Lower lobe of right lung (tissue), 2 donors: ENCODE data around the gene MUC2. TPM values are rescaled to one million over a fixed set of nuclear protein-coding genes. Genes with fewer than 3 reads are reported as not detected.

Experiments used
- ATAC-seq, 2 donors: fragments of 200-7000 bp; cut with Tn5 transposase; one replicate each; pipeline ENCODE4 v1.9.1; 2020 to 2022; ENCODE audit warnings: mild to moderate bottlenecking in 2 of 2, moderate library complexity in 2 of 2
- DNase-seq: peaks from one replicate; pipeline ENCODE4 v3.0.0-alpha.2; 2020
- H3K27ac ChIP-seq: fragments of 200-600 bp; one replicate; pipeline ENCODE4 v1.8.0; 2022
- H3K27me3 ChIP-seq: fragments of 200-600 bp; one replicate; pipeline ENCODE4 v1.8.0; 2022; ENCODE audit warnings: low read depth
- H3K36me3 ChIP-seq: fragments of 200-600 bp; one replicate; pipeline ENCODE4 v1.8.0; 2022; ENCODE audit warnings: mild to moderate bottlenecking
- H3K4me1 ChIP-seq: fragments of 200-600 bp; one replicate; pipeline ENCODE4 v1.8.0; 2022
- H3K4me3 ChIP-seq: fragments of 200-600 bp; one replicate; pipeline ENCODE4 v1.8.0; 2022; ENCODE audit warnings: mild to moderate bottlenecking
- H3K9me3 ChIP-seq: fragments of 200-600 bp; one replicate; pipeline ENCODE4 v1.8.0; 2022
- intact Hi-C: fragments of 100-400 bp; cut with DNase I; formaldehyde crosslinking; loops from one replicate; pipeline ENCODE4 v1.11.0; 2022
- total RNA-seq: library from RNA; stranded (reverse); fragmentation: NEBNext Ultra II Directional; extraction: Animal tissue kit (Norgen Biotek cat#: 25700); gene quantifications from one replicate; pipeline ENCODE4 v1.2.1, GENCODE V29; 2021
- TF ChIP-seq, protein P1 (sequence below): fragments of 200-600 bp; IDR thresholded peaks from one replicate; pipeline ENCODE4 v1.8.0; 2022; ENCODE audit warnings: antibody characterized with exemption, mild to moderate bottlenecking
- donor health status: DM: no; HTN: yes; CAD: no; lungs with severe emphysema.

Gene MUC2
- total RNA-seq, 1 donor from 2014 or later, result not detected

DNA sequence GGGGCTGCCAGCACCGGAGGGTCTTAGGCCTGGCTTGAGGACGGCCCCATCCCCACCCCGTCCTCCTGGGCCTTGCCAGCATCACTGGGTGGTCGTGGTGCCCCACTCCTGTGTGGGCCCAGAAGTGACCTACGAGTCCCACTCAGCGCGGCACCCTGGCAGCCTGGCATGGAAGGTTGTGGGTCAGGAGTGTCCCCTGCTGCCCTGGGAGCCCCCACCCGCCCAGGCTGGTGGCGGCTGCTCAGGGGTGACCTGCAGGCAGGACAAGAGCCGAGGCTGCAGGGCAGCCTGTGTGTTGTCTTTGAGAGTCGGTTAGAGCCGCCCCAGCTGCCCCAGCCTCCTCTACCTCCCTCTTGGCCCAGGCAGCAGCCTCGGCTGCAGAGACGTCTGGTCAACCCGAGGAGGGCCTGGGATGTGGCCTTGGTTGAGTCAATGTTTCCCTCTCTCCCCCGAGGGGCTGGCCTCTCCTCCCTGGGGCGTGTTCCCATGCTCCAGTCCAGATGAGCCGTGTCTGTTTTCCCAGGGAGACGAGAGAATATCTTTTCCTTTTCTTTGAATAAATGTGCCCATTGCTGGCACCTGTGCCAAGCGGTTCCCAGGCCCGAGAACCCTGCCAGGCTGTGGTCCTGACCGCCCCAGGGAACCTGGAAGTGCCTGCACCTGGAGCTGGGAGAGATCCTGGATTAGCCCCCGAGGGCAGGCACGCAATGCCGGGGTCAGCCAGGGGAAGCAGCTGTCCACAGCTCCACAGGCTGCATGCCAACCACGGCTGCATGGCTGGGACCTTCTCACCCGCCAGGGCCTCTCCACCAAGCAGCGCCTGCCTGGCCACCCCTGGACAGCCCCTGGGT, 47.4 kb downstream of the MUC2 start:
- H3K4me1 ChIP-seq, result no peaks in the 10 kb centered on the region
- H3K9me3 ChIP-seq, result no peaks in the 10 kb centered on the region
- TF ChIP-seq, protein P1, sequence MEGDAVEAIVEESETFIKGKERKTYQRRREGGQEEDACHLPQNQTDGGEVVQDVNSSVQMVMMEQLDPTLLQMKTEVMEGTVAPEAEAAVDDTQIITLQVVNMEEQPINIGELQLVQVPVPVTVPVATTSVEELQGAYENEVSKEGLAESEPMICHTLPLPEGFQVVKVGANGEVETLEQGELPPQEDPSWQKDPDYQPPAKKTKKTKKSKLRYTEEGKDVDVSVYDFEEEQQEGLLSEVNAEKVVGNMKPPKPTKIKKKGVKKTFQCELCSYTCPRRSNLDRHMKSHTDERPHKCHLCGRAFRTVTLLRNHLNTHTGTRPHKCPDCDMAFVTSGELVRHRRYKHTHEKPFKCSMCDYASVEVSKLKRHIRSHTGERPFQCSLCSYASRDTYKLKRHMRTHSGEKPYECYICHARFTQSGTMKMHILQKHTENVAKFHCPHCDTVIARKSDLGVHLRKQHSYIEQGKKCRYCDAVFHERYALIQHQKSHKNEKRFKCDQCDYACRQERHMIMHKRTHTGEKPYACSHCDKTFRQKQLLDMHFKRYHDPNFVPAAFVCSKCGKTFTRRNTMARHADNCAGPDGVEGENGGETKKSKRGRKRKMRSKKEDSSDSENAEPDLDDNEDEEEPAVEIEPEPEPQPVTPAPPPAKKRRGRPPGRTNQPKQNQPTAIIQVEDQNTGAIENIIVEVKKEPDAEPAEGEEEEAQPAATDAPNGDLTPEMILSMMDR, result no peak
- H3K36me3 ChIP-seq, result no peaks in the 10 kb centered on the region
- peak in 1 of 2 donors; percentile 8 for ATAC-seq
- peaks cover 16% of the 10 kb centered on the region for H3K27me3 ChIP-seq
- H3K27ac ChIP-seq, result no peak overlapping the region
- no peak for DNase-seq
- intact Hi-C loops, result no loop called here
- no peak overlapping the region for H3K4me3 ChIP-seq

DNA sequence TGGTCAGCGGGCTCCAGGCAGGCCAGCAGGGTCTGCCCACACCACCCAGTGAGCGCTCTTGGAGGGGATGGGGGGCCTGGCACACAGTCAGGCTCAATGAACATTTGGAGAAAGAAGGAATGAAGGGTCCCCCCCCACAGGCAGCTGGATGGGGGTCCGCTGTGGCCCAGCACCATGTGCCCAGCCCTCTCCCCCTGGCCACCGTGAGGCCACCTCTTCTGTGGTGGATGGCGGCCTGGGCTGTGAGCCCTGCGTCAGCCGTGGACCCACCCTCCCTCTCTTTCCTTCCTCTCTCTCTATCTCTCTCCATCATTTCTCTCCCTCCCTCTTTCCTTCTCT, 48.0 kb downstream of the MUC2 start:
- Histone ChIP-seq H3K4me1 (no peaks in the 10 kb centered on the region), H3K4me3 (no peak overlapping the region), H3K27ac (no peak overlapping the region), H3K36me3 (no peaks in the 10 kb centered on the region), H3K27me3 (peaks cover 16% of the 10 kb centered on the region), H3K9me3 (no peaks in the 10 kb centered on the region)
- ATAC-seq, result no peak
- TF ChIP-seq, protein P1, result no peak
- DNase-seq, result no peak
- intact Hi-C loops, result no loop called here

DNA sequence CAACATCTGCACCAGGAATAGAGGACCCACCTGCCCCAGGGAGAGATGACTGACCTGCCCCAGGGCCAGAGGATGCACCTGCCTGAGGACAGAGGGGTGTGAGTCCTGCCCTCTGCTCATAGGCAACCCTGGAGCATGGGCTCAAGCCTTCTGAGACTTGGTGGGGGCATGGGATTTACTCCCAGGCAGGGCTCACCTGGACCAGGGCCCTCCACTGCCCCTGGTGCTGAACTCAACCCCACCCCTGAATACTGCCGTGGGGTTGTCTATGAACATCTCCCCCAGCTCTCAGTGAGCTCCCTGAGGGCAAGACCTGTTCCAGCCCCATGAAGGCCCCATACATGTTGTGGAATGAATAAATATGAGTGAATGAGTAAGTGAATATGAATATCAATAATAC, 49.3 kb downstream of the MUC2 start:
- Histone ChIP-seq H3K27me3 (peaks cover 16% of the 10 kb centered on the region), H3K36me3 (no peaks in the 10 kb centered on the region), H3K4me3 (no peak overlapping the region), H3K27ac (no peak overlapping the region), H3K9me3 (no peaks in the 10 kb centered on the region), H3K4me1 (no peaks in the 10 kb centered on the region)
- ATAC-seq (no peak), DNase-seq (no peak)
- TF ChIP-seq, protein P1, result no peak
- intact Hi-C loops, result no loop called here

Other genes starting within 250 kb of the MUC2 start
- gene CRACR2B, start 247.0 kb upstream of the MUC2 start, total RNA-seq, result 43.6 TPM
- 387 TPM for gene CD151, start 241.9 kb upstream of the MUC2 start, total RNA-seq
- 127 TPM for gene POLR2L, start 232.3 kb upstream of the MUC2 start, total RNA-seq
- 140 TPM for gene TSPAN4, start 232.0 kb upstream of the MUC2 start, total RNA-seq
- gene CHID1, start 164.1 kb upstream of the MUC2 start, total RNA-seq, result 65.0 TPM
- gene AP2A2, start 149.0 kb upstream of the MUC2 start, total RNA-seq, result 130 TPM
- gene MUC6, start 38.2 kb upstream of the MUC2 start, total RNA-seq, result 0.09 TPM
- 0.35 TPM for gene MUC5AC, start 83.1 kb downstream of the MUC2 start, total RNA-seq
- gene MUC5B, start 148.2 kb downstream of the MUC2 start, total RNA-seq, result 57.5 TPM
- 68.4 TPM for gene TOLLIP, start 234.8 kb downstream of the MUC2 start, total RNA-seq